ENCODE results near the gene CDKL5. TPM values are rescaled to one million over a fixed set of nuclear protein-coding genes. Genes with fewer than 3 reads are reported as not detected.

Gene CDKL5
- total RNA-seq, 5 donors from 2014 or later (not counting 1 experiment from before 2014, with no cell fraction given), result 3.3 to 5.2 (median 4.1) TPM

DNA sequence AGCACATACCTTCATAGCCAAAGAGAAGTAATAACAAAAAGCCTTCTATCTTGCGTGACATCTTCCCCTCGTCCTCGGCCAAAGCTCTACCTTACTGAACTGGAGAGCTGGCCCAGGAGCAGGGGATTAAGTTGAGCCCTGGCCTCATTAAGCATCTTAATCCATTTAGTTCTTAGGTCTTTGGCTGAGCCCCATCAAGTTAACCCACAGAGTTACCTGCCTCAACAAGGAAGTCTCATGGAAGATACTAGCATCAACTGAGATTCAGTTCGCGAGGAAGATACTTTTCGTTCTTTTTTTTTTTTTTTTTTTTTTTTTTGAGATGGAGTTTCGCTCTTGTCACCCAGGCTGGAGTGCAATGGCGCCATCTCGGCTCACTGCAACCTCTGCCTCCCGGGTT is 246.6 kb downstream of the CDKL5 start, which contains the start of gene RS1:
Gene RS1 (minus strand): TSS at position 101 of the 400 bp plus-strand sequence. CDS start 40 bp downstream, at position 61.
- Mint-ChIP-seq H3K27ac (no peak within 1 kb of the TSS), H3K27me3 (no peaks in the 10 kb centered on the region), H3K36me3 (no peaks in the 10 kb centered on the region), H3K4me1 (peaks cover 7 to 19% (median 11%) of the 10 kb centered on the region in 3 donors), H3K4me3 (peak within 1 kb of the TSS in 1 of 3 donors; percentile 30), H3K9me3 (no peaks in the 10 kb centered on the region)
- DNase-seq, result no peak
- POLR2A ChIA-PET, result no interaction called here
- Histone ChIP-seq H3K4me1 (ENCODE audit: control insufficient read depth in 1 of 2, extremely low read depth in 1 of 2, insufficient read depth in 2 of 2, low read length in 2 of 2) (peaks cover 0 to 5% of the 10 kb centered on the region in 2 experiments), H3K27ac (ENCODE audit: low read length) (no peak within 1 kb of the TSS), H3K36me3 (ENCODE audit: control insufficient read depth in 2 of 2, extremely low read depth in 1 of 2, insufficient read depth in 1 of 2, low read length in 1 of 2) (no peaks in the 10 kb centered on the region), H3K9me3 (no peaks in the 10 kb centered on the region), H3K27me3 (replicated peaks in 1 of 2; ENCODE audit: control insufficient read depth in 2 of 2, extremely low read depth in 1 of 2, insufficient read depth in 2 of 2, low read length in 1 of 2) (no peaks in the 10 kb centered on the region), H3K4me3 (ENCODE audit: control insufficient read depth in 1 of 2, extremely low read depth in 1 of 2, low read length in 1 of 2) (no peak within 1 kb of the TSS)
- no peak for ATAC-seq (replicated peaks in 1 of 4)
- CTCF ChIA-PET, result no interaction called here
- 100% methylated on average over 3 of the region's 10 CpGs for WGBS (ENCODE audit: insufficient coverage)

DNA sequence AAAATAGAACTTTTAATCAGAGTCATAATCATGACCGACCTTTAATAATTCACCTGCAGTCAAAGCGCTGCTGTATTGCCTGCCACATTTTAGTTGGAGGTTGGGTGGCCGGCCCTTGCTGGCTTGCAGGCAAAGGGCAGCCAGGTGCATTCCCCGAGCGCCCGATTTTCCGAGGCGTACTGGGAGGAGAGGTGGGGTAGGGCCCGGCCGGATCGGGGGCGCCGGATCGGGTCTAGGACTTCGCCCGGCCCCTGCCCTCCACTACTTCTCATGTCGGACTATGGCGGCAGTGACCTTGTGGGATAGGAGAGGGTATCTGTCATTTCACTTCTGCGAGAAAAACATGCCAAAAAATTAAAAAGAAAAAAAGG is 249.0 kb downstream of the CDKL5 start:
- Histone ChIP-seq H3K4me1 (ENCODE audit: control insufficient read depth in 1 of 2, extremely low read depth in 1 of 2, insufficient read depth in 2 of 2, low read length in 2 of 2) (peaks cover 0 to 5% of the 10 kb centered on the region in 2 experiments), H3K27ac (ENCODE audit: low read length) (peak overlapping the region; percentile 58), H3K9me3 (no peaks in the 10 kb centered on the region), H3K4me3 (ENCODE audit: control insufficient read depth in 1 of 2, extremely low read depth in 1 of 2, low read length in 1 of 2) (peak overlapping the region; percentile 67 to 71), H3K27me3 (replicated peaks in 1 of 2; ENCODE audit: control insufficient read depth in 2 of 2, extremely low read depth in 1 of 2, insufficient read depth in 2 of 2, low read length in 1 of 2) (no peaks in the 10 kb centered on the region), H3K36me3 (ENCODE audit: control insufficient read depth in 2 of 2, extremely low read depth in 1 of 2, insufficient read depth in 1 of 2, low read length in 1 of 2) (no peaks in the 10 kb centered on the region)
- no CpG with 5 or more reads among the region's 19 CpGs for WGBS (ENCODE audit: insufficient coverage)
- no peaks in the 10 kb centered on the region for H3K27me3 Mint-ChIP-seq
- no peaks in the 10 kb centered on the region for H3K36me3 Mint-ChIP-seq
- H3K27ac Mint-ChIP-seq, result peak overlapping the region; percentile 78 to 79
- POLR2A ChIA-PET, result no interaction called here
- no peaks in the 10 kb centered on the region for H3K9me3 Mint-ChIP-seq
- H3K4me1 Mint-ChIP-seq, result peaks cover 6 to 18% (median 8%) of the 10 kb centered on the region in 3 donors
- peak overlapping the region; percentile 77 to 78 (median 78) for H3K4me3 Mint-ChIP-seq
- CTCF ChIA-PET, result no interaction called here
- ATAC-seq (replicated peaks in 1 of 4), result peak in 2 of 4 experiments; percentile 16 to 39
- DNase-seq, result peak in 12 of 35 experiments; percentile 0 to 21 (median 2)

DNA sequence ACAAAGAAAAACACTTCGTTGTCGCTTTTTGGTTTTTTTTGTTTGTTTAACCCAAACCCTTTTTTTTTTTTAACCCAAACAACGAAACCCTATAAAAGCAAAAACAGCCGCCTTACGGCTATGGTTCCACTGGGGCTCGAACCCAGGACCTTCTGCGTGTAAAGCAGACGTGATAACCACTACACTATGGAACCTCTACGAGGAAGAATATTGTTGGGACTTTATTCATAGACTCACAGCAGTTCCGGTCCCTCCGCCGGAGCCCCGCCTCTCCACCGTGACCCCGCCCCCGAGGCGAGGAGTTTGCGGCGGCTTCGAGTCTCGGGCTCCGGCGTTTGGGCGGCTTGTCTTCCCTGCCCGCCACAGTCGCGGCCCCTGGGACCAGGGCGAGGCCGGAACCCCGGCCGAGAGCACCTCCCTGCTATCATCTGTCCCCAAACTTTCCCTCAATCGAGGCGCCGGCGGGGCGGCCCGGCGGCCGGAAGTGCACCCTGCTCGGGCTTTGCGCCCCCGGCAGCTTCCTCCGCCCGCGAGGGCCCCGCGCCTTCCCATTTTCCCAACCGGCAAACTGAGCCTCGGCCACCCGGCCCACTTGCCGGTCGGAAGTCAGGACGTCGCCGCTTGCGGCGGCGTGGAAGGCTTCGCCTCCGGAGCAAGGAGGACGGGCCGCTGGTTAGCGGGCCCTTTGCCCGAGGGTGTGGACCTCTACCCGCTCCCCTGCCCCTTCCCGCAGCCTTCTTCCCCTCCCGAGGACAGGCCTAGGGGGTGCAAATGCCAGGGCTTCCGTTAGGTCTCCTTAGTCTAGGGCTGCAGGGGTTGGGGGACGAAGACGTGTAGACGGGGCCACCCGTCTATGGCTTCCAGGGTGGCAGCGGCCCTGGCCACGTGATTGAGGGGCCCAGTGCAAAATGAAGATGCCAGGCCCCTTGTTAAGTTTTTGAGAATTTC is 249.7 kb downstream of the CDKL5 start:
- Histone ChIP-seq H3K9me3 (no peaks in the 10 kb centered on the region), H3K27ac (ENCODE audit: low read length) (peak overlapping the region; percentile 77), H3K36me3 (ENCODE audit: control insufficient read depth in 2 of 2, extremely low read depth in 1 of 2, insufficient read depth in 1 of 2, low read length in 1 of 2) (no peaks in the 10 kb centered on the region), H3K4me3 (ENCODE audit: control insufficient read depth in 1 of 2, extremely low read depth in 1 of 2, low read length in 1 of 2) (peak overlapping the region; percentile 67 to 71), H3K4me1 (ENCODE audit: control insufficient read depth in 1 of 2, extremely low read depth in 1 of 2, insufficient read depth in 2 of 2, low read length in 2 of 2) (peaks cover 0 to 5% of the 10 kb centered on the region in 2 experiments), H3K27me3 (replicated peaks in 1 of 2; ENCODE audit: control insufficient read depth in 2 of 2, extremely low read depth in 1 of 2, insufficient read depth in 2 of 2, low read length in 1 of 2) (no peaks in the 10 kb centered on the region)
- no peaks in the 10 kb centered on the region for H3K27me3 Mint-ChIP-seq
- ChIA-PET CTCF (no interaction called here), POLR2A (interaction anchor here in 1 of 2 donors (0.6 kb wide), 1 partner anchor 9 kb away, joined by 3 read pairs; no protein-coding TSS in a partner anchor)
- peak overlapping the region; percentile 78 to 82 for H3K27ac Mint-ChIP-seq
- no peaks in the 10 kb centered on the region for H3K9me3 Mint-ChIP-seq
- peak; percentile 80 to 90 (median 84) for ATAC-seq (replicated peaks in 1 of 4)
- H3K4me3 Mint-ChIP-seq, result peak overlapping the region; percentile 77 to 78 (median 78)
- H3K4me1 Mint-ChIP-seq, result peaks cover 6 to 18% (median 8%) of the 10 kb centered on the region in 3 donors
- peak; percentile 52 to 89 (median 72) for DNase-seq
- under 1% methylated on average over 33 of the region's 74 CpGs for WGBS (ENCODE audit: insufficient coverage)
- H3K36me3 Mint-ChIP-seq, result no peaks in the 10 kb centered on the region

DNA sequence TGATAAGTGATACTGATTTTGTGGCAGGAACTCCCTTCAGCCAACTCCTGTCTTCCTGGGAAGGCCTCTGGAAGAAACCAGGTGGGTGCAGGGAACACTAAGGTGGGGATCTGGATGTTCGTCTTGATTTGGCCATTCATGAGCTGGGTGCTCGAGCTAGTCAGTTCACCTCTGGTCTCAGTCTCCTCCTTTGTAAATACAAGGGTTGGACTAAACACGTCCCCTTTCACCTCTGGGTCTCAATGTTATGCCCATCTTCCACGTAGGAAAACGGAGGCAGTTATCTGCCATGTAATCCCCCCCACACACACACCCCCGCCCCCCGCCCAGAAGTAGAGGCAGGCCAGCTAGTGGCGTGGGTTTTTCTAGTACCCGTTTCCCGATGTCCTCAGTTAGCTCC is 250.6 kb downstream of the CDKL5 start:
- H3K27ac Mint-ChIP-seq, result peak overlapping the region; percentile 8 to 19
- WGBS (ENCODE audit: insufficient coverage), result no CpG with 5 or more reads among the region's 10 CpGs

DNA sequence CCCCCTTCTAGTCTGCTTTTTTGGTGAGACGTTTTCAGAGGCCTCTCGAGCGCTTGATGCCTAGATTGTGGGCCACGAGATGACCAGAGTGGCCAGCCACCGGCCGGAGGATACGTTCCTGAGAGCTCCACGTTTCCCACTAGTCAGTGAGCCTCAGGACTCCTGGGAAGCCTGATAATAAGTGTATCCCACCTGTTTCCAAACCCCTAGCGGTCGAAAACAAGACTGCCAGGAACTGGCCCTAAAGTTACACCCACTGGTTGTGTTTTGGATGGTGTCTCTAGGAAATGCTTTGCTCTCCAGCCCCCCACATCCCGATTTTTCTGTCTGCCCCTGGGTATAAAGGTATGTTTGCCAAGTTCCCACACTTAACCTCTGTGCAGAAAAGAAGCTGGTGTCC is 251.1 kb downstream of the CDKL5 start:
- no peaks in the 10 kb centered on the region for H3K36me3 ChIP-seq (ENCODE audit: control insufficient read depth in 2 of 2, extremely low read depth in 1 of 2, insufficient read depth in 1 of 2, low read length in 1 of 2)
- Mint-ChIP-seq H3K27me3 (no peaks in the 10 kb centered on the region), H3K27ac (no peak overlapping the region), H3K4me1 (peaks cover 6 to 18% (median 8%) of the 10 kb centered on the region in 3 donors), H3K36me3 (no peaks in the 10 kb centered on the region), H3K4me3 (peak overlapping the region in 2 of 3 donors; percentile 25 to 78), H3K9me3 (no peaks in the 10 kb centered on the region)
- ChIA-PET POLR2A (interaction anchor here (0.6 kb wide), 2 partner anchors 294 to 940 kb away, joined by 3 to 4 read pairs; no protein-coding TSS in a partner anchor), CTCF (interaction anchor here in 1 of 2 donors (0.5 kb wide), 1 partner anchor 8 kb away, joined by 7 read pairs; no protein-coding TSS in a partner anchor)
- no peak overlapping the region for H3K4me3 ChIP-seq (ENCODE audit: control insufficient read depth in 1 of 2, extremely low read depth in 1 of 2, low read length in 1 of 2)
- WGBS (ENCODE audit: insufficient coverage), result no CpG with 5 or more reads among the region's 11 CpGs
- H3K27me3 ChIP-seq (replicated peaks in 1 of 2; ENCODE audit: control insufficient read depth in 2 of 2, extremely low read depth in 1 of 2, insufficient read depth in 2 of 2, low read length in 1 of 2), result no peaks in the 10 kb centered on the region
- ATAC-seq (replicated peaks in 1 of 4), result no peak
- peaks cover 0 to 5% of the 10 kb centered on the region in 2 experiments for H3K4me1 ChIP-seq (ENCODE audit: control insufficient read depth in 1 of 2, extremely low read depth in 1 of 2, insufficient read depth in 2 of 2, low read length in 2 of 2)
- H3K9me3 ChIP-seq, result no peaks in the 10 kb centered on the region
- no peak overlapping the region for H3K27ac ChIP-seq (ENCODE audit: low read length)
- no peak for DNase-seq

More for the DNA sequence above, 250.6 kb downstream of the CDKL5 start:
- no peaks in the 10 kb centered on the region for H3K27me3 ChIP-seq (replicated peaks in 1 of 2; ENCODE audit: control insufficient read depth in 2 of 2, extremely low read depth in 1 of 2, insufficient read depth in 2 of 2, low read length in 1 of 2)
- Mint-ChIP-seq H3K36me3 (no peaks in the 10 kb centered on the region), H3K4me3 (peak overlapping the region; percentile 45 to 78 (median 78)), H3K27me3 (no peaks in the 10 kb centered on the region), H3K9me3 (no peaks in the 10 kb centered on the region), H3K4me1 (peaks cover 6 to 18% (median 8%) of the 10 kb centered on the region in 3 donors)
- POLR2A ChIA-PET, result interaction anchor here (0.6 kb wide), 2 partner anchors 294 to 939 kb away, joined by 3 to 4 read pairs; no protein-coding TSS in a partner anchor
- no peak overlapping the region for H3K27ac ChIP-seq (ENCODE audit: low read length)
- no peaks in the 10 kb centered on the region for H3K9me3 ChIP-seq
- no peak for ATAC-seq (replicated peaks in 1 of 4)
- CTCF ChIA-PET, result interaction anchor here in 1 of 2 donors (0.5 kb wide), 1 partner anchor 8 kb away, joined by 7 read pairs; no protein-coding TSS in a partner anchor
- peaks cover 0 to 5% of the 10 kb centered on the region in 2 experiments for H3K4me1 ChIP-seq (ENCODE audit: control insufficient read depth in 1 of 2, extremely low read depth in 1 of 2, insufficient read depth in 2 of 2, low read length in 2 of 2)
- H3K36me3 ChIP-seq (ENCODE audit: control insufficient read depth in 2 of 2, extremely low read depth in 1 of 2, insufficient read depth in 1 of 2, low read length in 1 of 2), result no peaks in the 10 kb centered on the region
- H3K4me3 ChIP-seq (ENCODE audit: control insufficient read depth in 1 of 2, extremely low read depth in 1 of 2, low read length in 1 of 2), result no peak overlapping the region
- no peak for DNase-seq

DNA sequence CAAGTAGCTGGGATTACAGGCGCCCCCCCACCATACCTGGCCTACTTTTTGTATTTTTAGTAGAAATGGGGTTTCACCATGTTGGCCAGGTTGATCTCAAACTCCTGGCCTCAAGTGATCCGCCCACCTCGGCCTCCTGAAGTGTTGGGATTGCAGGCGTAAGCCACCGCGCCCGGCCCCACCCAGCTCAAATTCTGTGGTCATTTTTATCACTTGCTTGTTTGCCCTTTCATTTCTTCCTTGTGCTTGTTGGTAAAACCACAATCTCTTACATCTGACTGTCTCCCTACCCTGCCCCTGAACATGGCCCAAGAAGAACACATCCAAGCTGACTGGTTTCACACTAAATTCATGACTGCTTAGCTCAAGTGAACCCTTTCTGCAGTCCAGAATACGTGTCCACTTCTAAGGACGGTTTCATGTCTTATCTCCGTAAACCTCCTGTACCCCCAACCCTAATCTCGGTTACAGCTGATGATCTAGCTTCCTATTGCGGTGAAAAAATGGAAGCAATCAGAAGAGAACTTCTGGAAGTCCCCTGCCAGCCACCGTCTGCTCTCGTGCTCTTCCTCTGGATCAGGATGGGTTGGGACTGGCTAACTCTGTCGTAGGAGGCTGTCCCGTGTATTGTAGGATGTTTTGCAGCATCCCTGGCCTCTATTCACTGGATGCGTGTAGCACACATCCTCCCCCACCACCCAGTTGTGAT is 251.9 kb downstream of the CDKL5 start:
- no peaks in the 10 kb centered on the region for H3K27me3 ChIP-seq (replicated peaks in 1 of 2; ENCODE audit: control insufficient read depth in 2 of 2, extremely low read depth in 1 of 2, insufficient read depth in 2 of 2, low read length in 1 of 2)
- CTCF ChIA-PET, result interaction anchor here in 1 of 2 donors (0.6 to 0.7 kb wide), 2 partner anchors 1793 to 1794 kb away, joined by 3 to 10 read pairs; no protein-coding TSS in a partner anchor
- H3K4me3 ChIP-seq (ENCODE audit: control insufficient read depth in 1 of 2, extremely low read depth in 1 of 2, low read length in 1 of 2), result no peak overlapping the region
- DNase-seq (no peak), ATAC-seq (replicated peaks in 1 of 4) (no peak)
- peak overlapping the region; percentile 28 to 39 for H3K27ac Mint-ChIP-seq
- no peaks in the 10 kb centered on the region for H3K9me3 Mint-ChIP-seq
- H3K4me3 Mint-ChIP-seq, result peak overlapping the region in 2 of 3 donors; percentile 10 to 32
- H3K36me3 ChIP-seq (ENCODE audit: control insufficient read depth in 2 of 2, extremely low read depth in 1 of 2, insufficient read depth in 1 of 2, low read length in 1 of 2), result no peaks in the 10 kb centered on the region
- H3K4me1 Mint-ChIP-seq, result peaks cover 6 to 18% (median 8%) of the 10 kb centered on the region in 3 donors
- no peaks in the 10 kb centered on the region for H3K9me3 ChIP-seq
- 100% methylated on average over 4 of the region's 17 CpGs for WGBS (ENCODE audit: insufficient coverage)
- POLR2A ChIA-PET, result no interaction called here
- no peak overlapping the region for H3K27ac ChIP-seq (ENCODE audit: low read length)
- peaks cover 0 to 5% of the 10 kb centered on the region in 2 experiments for H3K4me1 ChIP-seq (ENCODE audit: control insufficient read depth in 1 of 2, extremely low read depth in 1 of 2, insufficient read depth in 2 of 2, low read length in 2 of 2)
- no peaks in the 10 kb centered on the region for H3K36me3 Mint-ChIP-seq
- no peaks in the 10 kb centered on the region for H3K27me3 Mint-ChIP-seq

Measured in T-cell (primary cell).